IMR-90 (cell line): ENCODE data around the gene SRMS.
"Not testable (repeated sequence)": the region's sequence is repeated elsewhere in the genome, so short reads cannot be mapped to it uniquely, and the experiment has no call there.

Source experiments
- CEBPB ChIP-seq: IDR thresholded peaks from 2 replicates; pipeline ENCODE4 v1.6.1; 2012; ENCODE audit warnings: low read depth, low read length, improper control_type of control experiment
- CHD1 ChIP-seq: IDR thresholded peaks from 2 replicates; pipeline ENCODE4 v1.6.1; 2012; ENCODE audit warnings: low read depth, low read length, improper control_type of control experiment
- CTCF ChIP-seq: conservative IDR thresholded peaks from 2 replicates; pipeline ENCODE4 v1.5.1; 2012; ENCODE audit warnings: mild to moderate bottlenecking, low read depth, low read length, improper control_type of control experiment
- POLR2A ChIP-seq: IDR thresholded peaks from 2 replicates; pipeline ENCODE4 v1.6.1; 2012; ENCODE audit warnings: mild to moderate bottlenecking, low read depth, low read length
- RAD21 ChIP-seq: IDR thresholded peaks from 2 replicates; pipeline ENCODE4 v1.6.1; 2012; ENCODE audit warnings: low read length, improper control_type of control experiment
- RFX5 ChIP-seq: IDR thresholded peaks from 2 replicates; pipeline ENCODE4 v1.8.0; 2012; ENCODE audit warnings: low read depth, mild to moderate bottlenecking, low read length, moderate library complexity
- SMC3 ChIP-seq: fragments of 150-350 bp; IDR thresholded peaks from 2 replicates; pipeline ENCODE4 v1.6.1; 2016; ENCODE audit warnings: low read depth, mild to moderate bottlenecking, antibody characterized with exemption, low read length, moderate library complexity

GRCh38 chr20:63514520-63514919 is 33.0 kb downstream of the SRMS start:
- TF ChIP-seq CTCF, POLR2A, SMC3, RFX5, CHD1, CEBPB, RAD21: not testable (repeated sequence)
